Measurements from ENCODE around the gene CEP19.
A peak's percentile ranks its signal among the peaks of the same experiment; 100 is the strongest.
"Not testable (repeated sequence)": the region's sequence is repeated elsewhere in the genome, so short reads cannot be mapped to it uniquely, and the experiment has no call there.

CEP19 gene

DNA sequence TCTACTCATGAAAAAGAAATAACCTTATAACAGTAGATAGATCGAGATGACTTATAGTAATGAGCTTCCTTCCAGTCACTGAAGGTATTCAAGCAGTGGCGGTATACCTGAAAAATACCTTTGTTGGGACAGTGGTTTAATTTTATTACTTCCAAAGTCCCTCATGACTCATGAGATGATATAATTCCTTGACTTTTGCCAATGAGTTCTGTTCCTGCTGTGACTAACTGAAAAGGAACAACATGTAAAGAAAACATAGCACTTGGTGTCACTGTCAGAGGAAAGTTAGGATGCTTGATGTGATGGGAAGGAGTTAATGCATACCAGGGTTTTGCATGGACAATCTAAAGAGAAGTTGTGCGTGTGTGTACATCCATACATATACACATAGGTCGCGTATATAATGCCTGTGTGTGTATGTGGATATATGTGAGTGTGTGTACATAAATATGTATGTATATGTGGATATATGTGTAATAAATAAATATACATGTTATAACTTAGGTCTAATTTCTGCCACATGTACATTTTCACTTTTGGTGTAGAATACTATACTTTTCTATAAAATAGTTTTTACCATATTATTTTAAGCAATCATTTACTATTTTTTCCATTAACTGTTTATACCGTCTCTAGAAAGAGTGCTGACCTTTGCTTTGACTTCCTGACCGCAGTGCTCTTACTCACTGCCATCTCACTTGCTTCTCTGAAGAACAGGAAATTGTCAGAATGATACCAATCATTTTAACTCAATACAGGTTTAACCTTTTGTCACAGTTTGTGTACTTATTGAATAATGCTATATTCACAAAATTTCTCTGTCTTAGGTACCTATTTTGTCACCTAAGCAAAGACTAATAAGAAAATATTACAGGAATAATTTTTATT is 15.0 kb upstream of the CEP19 start:
- no peak overlapping the region for H3K4me3 ChIP-seq (ENCODE audit: low read depth, low read length)
- TF ChIP-seq, protein P1, sequence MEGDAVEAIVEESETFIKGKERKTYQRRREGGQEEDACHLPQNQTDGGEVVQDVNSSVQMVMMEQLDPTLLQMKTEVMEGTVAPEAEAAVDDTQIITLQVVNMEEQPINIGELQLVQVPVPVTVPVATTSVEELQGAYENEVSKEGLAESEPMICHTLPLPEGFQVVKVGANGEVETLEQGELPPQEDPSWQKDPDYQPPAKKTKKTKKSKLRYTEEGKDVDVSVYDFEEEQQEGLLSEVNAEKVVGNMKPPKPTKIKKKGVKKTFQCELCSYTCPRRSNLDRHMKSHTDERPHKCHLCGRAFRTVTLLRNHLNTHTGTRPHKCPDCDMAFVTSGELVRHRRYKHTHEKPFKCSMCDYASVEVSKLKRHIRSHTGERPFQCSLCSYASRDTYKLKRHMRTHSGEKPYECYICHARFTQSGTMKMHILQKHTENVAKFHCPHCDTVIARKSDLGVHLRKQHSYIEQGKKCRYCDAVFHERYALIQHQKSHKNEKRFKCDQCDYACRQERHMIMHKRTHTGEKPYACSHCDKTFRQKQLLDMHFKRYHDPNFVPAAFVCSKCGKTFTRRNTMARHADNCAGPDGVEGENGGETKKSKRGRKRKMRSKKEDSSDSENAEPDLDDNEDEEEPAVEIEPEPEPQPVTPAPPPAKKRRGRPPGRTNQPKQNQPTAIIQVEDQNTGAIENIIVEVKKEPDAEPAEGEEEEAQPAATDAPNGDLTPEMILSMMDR (IDR thresholded peaks at IDR 0.05; ENCODE audit: low read depth, low read length): no peak
- peak; percentile 43 for DNase-seq (ENCODE audit: low read depth, low spot score)
- in situ Hi-C loops (cut with HindIII; ENCODE audit: low sequenced_read_pairs): no loop called here

DNA sequence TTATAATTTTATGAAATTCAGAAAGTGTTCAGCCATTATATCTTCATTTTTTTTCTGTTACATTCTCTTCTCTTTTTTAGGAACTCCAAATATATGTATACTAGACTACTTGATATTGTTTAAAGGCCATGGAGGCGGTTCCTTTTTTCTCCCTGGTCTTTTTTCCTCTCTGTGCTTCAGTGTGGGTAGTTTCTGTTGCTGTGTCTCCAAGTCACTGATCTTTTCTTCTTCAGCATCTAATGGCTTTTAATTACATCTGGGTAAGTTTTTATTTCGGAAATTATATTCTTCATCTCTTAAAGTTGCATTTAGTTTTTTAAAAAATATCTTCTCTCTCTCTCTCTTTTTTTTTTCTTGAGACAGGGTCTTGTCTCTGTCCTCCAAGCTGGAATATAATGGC is 9.0 kb upstream of the CEP19 start:
- TF ChIP-seq, protein P1 (IDR thresholded peaks at IDR 0.05; ENCODE audit: low read depth, low read length): no peak
- H3K4me3 ChIP-seq (ENCODE audit: low read depth, low read length): no peak overlapping the region
- in situ Hi-C loops (cut with HindIII; ENCODE audit: low sequenced_read_pairs): no loop called here
- DNase-seq (ENCODE audit: low read depth, low spot score): no peak

DNA sequence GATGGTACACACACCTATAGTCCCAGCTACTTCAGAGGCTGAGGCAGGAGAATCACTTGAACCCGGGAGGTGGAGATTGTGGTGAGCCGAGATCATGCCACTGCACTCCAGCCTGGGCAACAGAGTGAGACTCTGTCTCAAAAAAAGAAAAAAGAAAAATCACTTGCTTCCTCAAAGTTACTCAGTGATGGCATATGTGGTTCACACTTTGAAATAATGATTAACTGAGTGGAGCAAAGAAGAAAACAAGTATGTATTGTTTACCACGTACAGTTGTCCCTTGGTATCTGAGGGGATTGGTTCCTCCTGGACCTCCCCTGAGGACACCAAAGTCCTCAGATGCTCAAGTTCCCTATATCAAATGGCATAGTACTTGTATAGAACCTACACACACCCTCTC is 5.1 kb upstream of the CEP19 start:
- DNase-seq (ENCODE audit: low read depth, low spot score); H3K4me3 ChIP-seq (ENCODE audit: low read depth, low read length); in situ Hi-C loops (cut with HindIII; ENCODE audit: low sequenced_read_pairs): not testable (repeated sequence)

DNA sequence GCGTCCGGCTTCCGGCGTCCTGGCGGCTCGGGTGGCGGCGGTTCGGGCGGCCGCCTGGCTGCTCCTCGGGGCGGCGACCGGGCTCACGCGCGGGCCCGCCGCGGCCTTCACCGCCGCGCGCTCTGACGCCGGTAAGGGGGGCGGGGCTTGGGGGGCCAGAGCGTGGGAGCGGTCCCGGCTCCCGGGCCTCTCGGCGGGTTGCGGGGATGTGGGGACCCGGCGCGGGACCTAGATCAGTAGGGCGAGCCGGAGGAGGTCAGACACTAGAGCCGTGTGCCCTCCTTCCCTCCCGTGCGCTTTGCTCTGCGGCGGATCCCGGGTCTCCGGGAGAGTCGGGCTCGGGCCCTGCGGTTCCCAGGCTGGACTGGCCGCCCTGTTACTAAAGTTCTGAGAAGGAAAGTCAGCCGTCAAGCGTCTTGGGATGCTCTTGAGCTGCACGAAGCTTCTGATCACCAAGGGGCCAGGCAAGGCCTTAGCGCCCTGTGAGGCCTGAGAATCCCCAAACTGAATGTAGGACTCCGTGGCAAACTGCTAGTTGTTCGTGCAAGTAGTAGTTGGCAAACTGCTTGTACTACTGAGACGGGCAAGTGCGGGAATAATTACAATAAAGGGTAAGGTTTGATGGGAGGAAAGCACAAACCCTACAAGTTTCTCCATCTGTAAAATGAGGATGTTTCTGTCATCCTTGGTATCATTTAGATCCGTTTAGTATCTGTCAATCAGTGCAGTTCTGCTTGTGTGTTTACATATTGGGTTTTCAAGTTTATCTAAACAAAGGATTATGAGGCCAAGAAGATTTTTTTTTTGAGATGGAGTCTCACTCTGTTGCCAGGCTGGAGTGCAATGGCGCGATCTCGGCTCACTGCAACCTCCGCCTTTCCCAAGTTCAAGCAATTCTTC is 714 bp upstream of the CEP19 start:
- peak overlapping the region; percentile 68 for H3K4me3 ChIP-seq (ENCODE audit: low read depth, low read length)
- peak; percentile 58 for DNase-seq (ENCODE audit: low read depth, low spot score)
- in situ Hi-C loops (cut with HindIII; ENCODE audit: low sequenced_read_pairs): no loop called here
- TF ChIP-seq, protein P1 (IDR thresholded peaks at IDR 0.05; ENCODE audit: low read depth, low read length): no peak

DNA sequence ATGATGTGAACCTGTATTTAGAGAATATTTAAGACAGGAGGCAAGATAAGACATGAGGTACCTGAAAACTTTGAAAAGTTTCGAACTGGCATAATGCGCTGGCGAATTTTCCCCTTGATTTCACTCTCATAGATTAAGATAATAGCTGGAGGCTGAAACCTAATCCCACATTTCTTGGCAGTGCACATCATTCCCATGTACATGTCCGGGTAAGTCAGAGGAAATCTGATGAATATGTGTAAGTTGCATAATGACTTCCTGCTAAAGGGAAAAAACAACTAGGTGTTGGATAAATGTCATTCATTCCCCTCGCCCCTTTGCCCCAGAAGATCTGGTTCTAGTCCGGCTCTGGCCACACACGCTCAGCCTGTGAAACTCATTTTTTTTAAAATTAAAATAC is 3.6 kb downstream of the CEP19 start:
- no peak for DNase-seq (ENCODE audit: low read depth, low spot score)
- TF ChIP-seq, protein P1 (IDR thresholded peaks at IDR 0.05; ENCODE audit: low read depth, low read length): no peak
- in situ Hi-C loops (cut with HindIII; ENCODE audit: low sequenced_read_pairs): no loop called here
- no peak overlapping the region for H3K4me3 ChIP-seq (ENCODE audit: low read depth, low read length)

DNA sequence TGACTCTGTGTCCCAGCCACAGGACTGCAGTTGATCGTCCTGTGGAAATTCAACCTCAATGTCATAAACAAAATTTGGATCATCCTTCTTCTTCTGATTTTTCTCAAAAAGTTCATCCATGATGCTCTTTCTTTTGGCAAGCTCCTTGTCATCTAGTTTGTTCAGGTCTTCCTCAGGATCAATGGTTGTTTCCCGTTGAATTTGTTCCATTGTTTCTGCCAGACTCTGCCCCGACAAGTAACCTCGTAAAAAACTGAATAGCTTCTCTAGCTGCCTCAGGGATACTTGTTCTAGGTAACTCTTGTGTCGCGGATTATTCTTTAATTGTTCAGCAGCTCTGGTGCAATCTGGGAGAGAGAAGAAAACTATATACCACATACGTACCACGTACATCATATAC is 4.5 kb downstream of the CEP19 start:
- TF ChIP-seq, protein P1 (IDR thresholded peaks at IDR 0.05; ENCODE audit: low read depth, low read length): no peak
- H3K4me3 ChIP-seq (ENCODE audit: low read depth, low read length): no peak overlapping the region
- in situ Hi-C loops (cut with HindIII; ENCODE audit: low sequenced_read_pairs): no loop called here
- DNase-seq (ENCODE audit: low read depth, low spot score): no peak

DNA sequence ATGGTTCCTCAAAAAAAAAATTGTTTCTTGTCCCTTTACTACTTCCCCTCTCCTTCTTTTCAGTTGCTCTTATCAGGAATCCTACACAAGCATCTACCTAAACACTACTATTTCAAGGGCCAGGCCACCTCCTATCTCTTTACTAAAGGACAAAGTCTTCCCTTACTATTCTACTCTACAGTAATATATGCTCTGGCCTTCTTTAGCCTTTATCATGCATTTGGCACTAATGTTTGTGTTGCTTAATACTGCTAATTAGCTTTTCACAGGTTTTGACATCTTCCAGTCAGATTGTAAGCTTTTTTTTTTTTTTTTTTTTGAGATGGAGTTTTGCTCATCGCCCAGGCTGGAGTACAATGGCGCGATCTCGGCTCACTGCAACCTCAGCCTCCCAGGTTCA is 5.3 kb downstream of the CEP19 start:
- TF ChIP-seq, protein P1 (IDR thresholded peaks at IDR 0.05; ENCODE audit: low read depth, low read length): no peak
- H3K4me3 ChIP-seq (ENCODE audit: low read depth, low read length): no peak overlapping the region
- in situ Hi-C loops (cut with HindIII; ENCODE audit: low sequenced_read_pairs): no loop called here
- no peak for DNase-seq (ENCODE audit: low read depth, low spot score)

All from astrocyte of the spinal cord (primary cell).